ENCODE results near the gene ARHGDIA.

Gene ARHGDIA

GRCh38 chr17:81860756-81861568, 10.2 kb downstream of the ARHGDIA start:
- peak; percentile 100 for DNase-seq

- no peak for DNase-seq
Measured at GRCh38 chr17:81859906-81860755, 11.0 kb downstream of the ARHGDIA start, which contains the start of gene P4HB. P4HB (minus strand) TSS chr17:81860535; CDS start chr17:81860471, 64 bp downstream.

- DNase-seq = peak; percentile 37
Measured at GRCh38 chr17:81858967-81859905, 11.9 kb downstream of the ARHGDIA start.

- no peak for DNase-seq
Measured at GRCh38 chr17:81858170-81858966, 12.8 kb downstream of the ARHGDIA start.

GRCh38 chr17:81854974-81855774, 16.0 kb downstream of the ARHGDIA start:
- DNase-seq = no peak

- DNase-seq = no peak
Measured at GRCh38 chr17:81852237-81852636, 18.9 kb downstream of the ARHGDIA start.

GRCh38 chr17:81851423-81851822, 19.7 kb downstream of the ARHGDIA start:
- no peak for DNase-seq

- DNase-seq = no peak
Measured at GRCh38 chr17:81849457-81849856, 21.7 kb downstream of the ARHGDIA start.

GRCh38 chr17:81846743-81847689, 24.1 kb downstream of the ARHGDIA start:
- DNase-seq = no peak

GRCh38 chr17:81845881-81846742, 25.0 kb downstream of the ARHGDIA start:
- DNase-seq = no peak

GRCh38 chr17:81845361-81845760, 25.8 kb downstream of the ARHGDIA start:
- DNase-seq = no peak

- DNase-seq = no peak
Measured at GRCh38 chr17:81844887-81845286, 26.2 kb downstream of the ARHGDIA start.

- no peak for DNase-seq
Measured at GRCh38 chr17:81844327-81844851, 26.7 kb downstream of the ARHGDIA start.

GRCh38 chr17:81843713-81844326, 27.3 kb downstream of the ARHGDIA start:
- DNase-seq = no peak

- no peak for DNase-seq
Measured at GRCh38 chr17:81842725-81843504, 28.2 kb downstream of the ARHGDIA start.

- no peak for DNase-seq
Measured at GRCh38 chr17:81842378-81842724, 28.8 kb downstream of the ARHGDIA start.

- DNase-seq = no peak
Measured at GRCh38 chr17:81841866-81842265, 29.3 kb downstream of the ARHGDIA start.

All from NCI-H82 (cell line).